ENCODE results near the gene TBCB.

- TF ChIP-seq UBTF (IDR thresholded peaks at IDR 0.05; ENCODE audit: borderline replicate concordance in 1 of 2, low read depth in 2 of 2, low read length in 2 of 2): no peak
- TF ChIP-seq CTCF (IDR thresholded peaks at IDR 0.05 in 2 of 3, conservative IDR thresholded peaks at IDR 0.05 in 1 of 3; ENCODE audit: insufficient read depth in 2 of 3, low read depth in 1 of 3, low read length in 3 of 3): no peak
- TF ChIP-seq CHCHD3 (CRISPR knock-in tag; IDR thresholded peaks at IDR 0.05): no peak
- TF ChIP-seq NFE2 (IDR thresholded peaks at IDR 0.05; ENCODE audit: low read depth): no peak
- TF ChIP-seq FOXK2 (conservative IDR thresholded peaks at IDR 0.05 in 1 of 2, IDR thresholded peaks at IDR 0.05 in 1 of 2; ENCODE audit: low read depth in 2 of 2): no peak
- no peak for TF ChIP-seq EZH2 (IDR thresholded peaks at IDR 0.05; ENCODE audit: borderline replicate concordance, low read depth, low read length)
- TF ChIP-seq MAX (CRISPR knock-in tag; IDR thresholded peaks at IDR 0.05): no peak
- no peak for TF ChIP-seq POLR2A (conservative IDR thresholded peaks at IDR 0.05)
- no peak for TF ChIP-seq USF1 (CRISPR knock-in tag; IDR thresholded peaks at IDR 0.05)
These were observed 1.8 kb upstream of the TBCB start for GRCh38 chr19:36113425-36113824.

Data from K562 (cell line).